Forelimb muscle (tissue), 1 donor: ENCODE measurements around the gene TEX51. TPM values are rescaled to one million over a fixed set of nuclear protein-coding genes. Genes with fewer than 3 reads are reported as not detected.

Experiments
- polyA plus RNA-seq: library from polyadenylated mRNA; unstranded; fragments of 120-200 nt; gene quantifications from one replicate; pipeline ENCODE4 v1.2.1, GENCODE V29; 2013; ENCODE audit not compliant: insufficient read length

The TEX51 gene
- polyA plus RNA-seq, 1 donor = not detected

Other genes with a start within 250 kb of the TEX51 start
- 108 TPM for gene GYPC, start 242.7 kb upstream of the TEX51 start, polyA plus RNA-seq
- 988 TPM for gene BIN1, start 208.3 kb downstream of the TEX51 start, polyA plus RNA-seq